MG63 (cell line): ENCODE results near the gene INS. TPM values are rescaled to one million over a fixed set of nuclear protein-coding genes. Genes with fewer than 3 reads are reported as not detected.
"Not testable (repeated sequence)": the region's sequence is repeated elsewhere in the genome, so short reads cannot be mapped to it uniquely, and the experiment has no call there.

Source experiments
- DNase-seq: peaks from one replicate; pipeline ENCODE4 v3.0.0-alpha.2; 2020
- H3K27me3 ChIP-seq: fragments of 250-450 bp; sonication (Bioruptor Pico); 2 replicates; pipeline ENCODE4 v1.5.1; 2020; ENCODE audit warnings: mild to moderate bottlenecking, moderate library complexity
- H3K36me3 ChIP-seq: fragments of 250-450 bp; sonication (Bioruptor Pico); 2 replicates; pipeline ENCODE4 v1.5.1; 2020; ENCODE audit warnings: mild to moderate bottlenecking, moderate library complexity
- H3K4me3 ChIP-seq: fragments of 250-450 bp; sonication (Bioruptor Pico); 2 replicates; pipeline ENCODE4 v1.5.1; 2020; ENCODE audit warnings: mild to moderate bottlenecking, moderate library complexity
- H3K9me3 ChIP-seq: fragments of 250-450 bp; sonication (Bioruptor Pico); 2 replicates; pipeline ENCODE4 v1.5.1; 2020; ENCODE audit warnings: mild to moderate bottlenecking, moderate library complexity
- total RNA-seq: library from RNA; depleted of rRNA; stranded (reverse); fragments of >200 nt; shearing (Covaris generic); gene quantifications from 2 replicates; pipeline ENCODE4 v1.2.3, GENCODE V29; 2014; ENCODE audit warnings: low replicate concordance

Gene INS
- total RNA-seq, 1 experiment from 2014 or later: not detected

GRCh38 chr11:2189938-2190656 is 29.1 kb upstream of the INS start:
- no peaks in the 10 kb centered on the region for H3K36me3 ChIP-seq
- DNase-seq: no peak
- no peaks in the 10 kb centered on the region for H3K27me3 ChIP-seq
- no peaks in the 10 kb centered on the region for H3K9me3 ChIP-seq
- H3K4me3 ChIP-seq: no peak overlapping the region

GRCh38 chr11:2188745-2189144 is 27.7 kb upstream of the INS start:
- H3K36me3 ChIP-seq: no peaks in the 10 kb centered on the region
- no peak overlapping the region for H3K4me3 ChIP-seq
- no peak for DNase-seq
- no peaks in the 10 kb centered on the region for H3K27me3 ChIP-seq
- H3K9me3 ChIP-seq: no peaks in the 10 kb centered on the region

- Histone ChIP-seq H3K4me3 (no peak overlapping the region), H3K9me3 (no peaks in the 10 kb centered on the region), H3K27me3 (no peaks in the 10 kb centered on the region), H3K36me3 (no peaks in the 10 kb centered on the region)
- DNase-seq: no peak
These were observed 26.3 kb upstream of the INS start for GRCh38 chr11:2187280-2187707.

- H3K36me3 ChIP-seq: no peaks in the 10 kb centered on the region
- no peak overlapping the region for H3K4me3 ChIP-seq
- H3K27me3 ChIP-seq: no peaks in the 10 kb centered on the region
- no peak for DNase-seq
- H3K9me3 ChIP-seq: no peaks in the 10 kb centered on the region
These were observed 25.8 kb upstream of the INS start for GRCh38 chr11:2186669-2187279.

GRCh38 chr11:2185324-2186085 is 24.5 kb upstream of the INS start:
- peak; percentile 10 for DNase-seq
- Histone ChIP-seq H3K9me3 (no peaks in the 10 kb centered on the region), H3K27me3 (no peaks in the 10 kb centered on the region), H3K4me3 (no peak overlapping the region), H3K36me3 (no peaks in the 10 kb centered on the region)

GRCh38 chr11:2182692-2183474 is 21.9 kb upstream of the INS start:
- Histone ChIP-seq H3K27me3 (no peaks in the 10 kb centered on the region), H3K36me3 (no peaks in the 10 kb centered on the region), H3K9me3 (no peaks in the 10 kb centered on the region), H3K4me3 (no peak overlapping the region)
- no peak for DNase-seq

- H3K4me3 ChIP-seq: no peak overlapping the region
- H3K36me3 ChIP-seq: no peaks in the 10 kb centered on the region
- no peak for DNase-seq
- no peaks in the 10 kb centered on the region for H3K9me3 ChIP-seq
- no peaks in the 10 kb centered on the region for H3K27me3 ChIP-seq
These were observed 21.1 kb upstream of the INS start for GRCh38 chr11:2182075-2182474.

GRCh38 chr11:2180789-2181370 is 19.9 kb upstream of the INS start:
- H3K27me3 ChIP-seq: no peaks in the 10 kb centered on the region
- no peaks in the 10 kb centered on the region for H3K9me3 ChIP-seq
- H3K4me3 ChIP-seq: no peak overlapping the region
- no peak for DNase-seq
- H3K36me3 ChIP-seq: no peaks in the 10 kb centered on the region

GRCh38 chr11:2180347-2180746 is 19.3 kb upstream of the INS start:
- DNase-seq: no peak
- Histone ChIP-seq H3K36me3 (no peaks in the 10 kb centered on the region), H3K4me3 (no peak overlapping the region), H3K27me3 (no peaks in the 10 kb centered on the region), H3K9me3 (no peaks in the 10 kb centered on the region)

GRCh38 chr11:2179516-2179915 is 18.5 kb upstream of the INS start:
- H3K27me3 ChIP-seq: no peaks in the 10 kb centered on the region
- no peak for DNase-seq
- H3K36me3 ChIP-seq: no peaks in the 10 kb centered on the region
- H3K9me3 ChIP-seq: no peaks in the 10 kb centered on the region
- no peak overlapping the region for H3K4me3 ChIP-seq

GRCh38 chr11:2178906-2179494 is 18.0 kb upstream of the INS start:
- Histone ChIP-seq H3K4me3 (no peak overlapping the region), H3K36me3 (no peaks in the 10 kb centered on the region), H3K9me3 (no peaks in the 10 kb centered on the region), H3K27me3 (no peaks in the 10 kb centered on the region)
- peak; percentile 63 for DNase-seq

GRCh38 chr11:2178055-2178773 is 17.2 kb upstream of the INS start:
- H3K36me3 ChIP-seq, H3K4me3 ChIP-seq, H3K9me3 ChIP-seq, H3K27me3 ChIP-seq, DNase-seq: not testable (repeated sequence)

- Histone ChIP-seq H3K27me3 (no peaks in the 10 kb centered on the region), H3K9me3 (no peaks in the 10 kb centered on the region), H3K4me3 (no peak overlapping the region), H3K36me3 (no peaks in the 10 kb centered on the region)
- no peak for DNase-seq
These were observed 16.1 kb upstream of the INS start for GRCh38 chr11:2177076-2177475.

GRCh38 chr11:2176389-2176900 is 15.4 kb upstream of the INS start:
- Histone ChIP-seq H3K4me3 (no peak overlapping the region), H3K36me3 (no peaks in the 10 kb centered on the region), H3K9me3 (no peaks in the 10 kb centered on the region), H3K27me3 (no peaks in the 10 kb centered on the region)
- DNase-seq: no peak

GRCh38 chr11:2175659-2176058 is 14.7 kb upstream of the INS start:
- Histone ChIP-seq H3K36me3 (no peaks in the 10 kb centered on the region), H3K4me3 (no peak overlapping the region), H3K9me3 (no peaks in the 10 kb centered on the region), H3K27me3 (no peaks in the 10 kb centered on the region)
- peak; percentile 76 for DNase-seq

GRCh38 chr11:2174361-2174760 is 13.4 kb upstream of the INS start:
- no peaks in the 10 kb centered on the region for H3K27me3 ChIP-seq
- H3K4me3 ChIP-seq: no peak overlapping the region
- no peaks in the 10 kb centered on the region for H3K36me3 ChIP-seq
- no peak for DNase-seq
- no peaks in the 10 kb centered on the region for H3K9me3 ChIP-seq
